ENCODE results near the gene ADGB. TPM values are rescaled to one million over a fixed set of nuclear protein-coding genes. Genes with fewer than 3 reads are reported as not detected.
"Not testable (repeated sequence)": the region's sequence is repeated elsewhere in the genome, so short reads cannot be mapped to it uniquely, and the experiment has no call there.

ADGB gene
- total RNA-seq, 1 donor from 2014 or later: not detected

GRCh38 chr6:146840641-146841040 lies 241.9 kb downstream of the ADGB start:
- DNase-seq: no peak
- no peak overlapping the region for H3K27ac ChIP-seq (replicated peaks)
- H3K4me1 ChIP-seq: no peaks in the 10 kb centered on the region
- no peaks in the 10 kb centered on the region for H3K36me3 ChIP-seq
- H3K4me3 ChIP-seq: no peak overlapping the region
- intact Hi-C loops (cut with micrococcal nuclease): no loop called here
- H3K9me3 ChIP-seq (replicated peaks): no peaks in the 10 kb centered on the region
- no peaks in the 10 kb centered on the region for H3K27me3 ChIP-seq (ENCODE audit: low read depth)
- no peak for TF ChIP-seq CTCF (IDR thresholded peaks at IDR 0.05; ENCODE audit: borderline replicate concordance)

DNA sequence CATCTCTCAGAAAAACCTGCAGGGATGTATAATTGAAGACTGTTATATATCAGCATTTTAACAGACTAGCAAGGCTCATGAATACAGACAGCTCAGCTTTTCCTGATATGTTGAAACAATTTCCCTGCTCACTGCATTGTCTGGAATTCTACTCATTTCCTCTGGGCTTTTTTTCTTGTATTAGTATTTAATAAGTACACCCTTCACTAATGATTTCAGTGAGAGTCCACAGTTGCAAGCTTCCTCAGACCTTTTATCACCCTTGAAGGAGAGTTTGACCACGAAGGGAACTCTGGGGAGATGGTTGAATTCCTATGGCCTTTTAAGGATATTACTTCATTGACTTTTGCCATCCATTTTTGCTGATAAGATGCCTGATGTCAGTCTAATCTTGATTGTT lies 248.7 kb downstream of the ADGB start:
- Histone ChIP-seq H3K4me1 (no peaks in the 10 kb centered on the region), H3K9me3 (replicated peaks) (no peaks in the 10 kb centered on the region), H3K27me3 (ENCODE audit: low read depth) (no peaks in the 10 kb centered on the region), H3K4me3 (no peak overlapping the region), H3K36me3 (no peaks in the 10 kb centered on the region), H3K27ac (replicated peaks) (no peak overlapping the region)
- no peak for DNase-seq
- intact Hi-C loops (cut with micrococcal nuclease): no loop called here
- no peak for TF ChIP-seq CTCF (IDR thresholded peaks at IDR 0.05; ENCODE audit: borderline replicate concordance)

DNA sequence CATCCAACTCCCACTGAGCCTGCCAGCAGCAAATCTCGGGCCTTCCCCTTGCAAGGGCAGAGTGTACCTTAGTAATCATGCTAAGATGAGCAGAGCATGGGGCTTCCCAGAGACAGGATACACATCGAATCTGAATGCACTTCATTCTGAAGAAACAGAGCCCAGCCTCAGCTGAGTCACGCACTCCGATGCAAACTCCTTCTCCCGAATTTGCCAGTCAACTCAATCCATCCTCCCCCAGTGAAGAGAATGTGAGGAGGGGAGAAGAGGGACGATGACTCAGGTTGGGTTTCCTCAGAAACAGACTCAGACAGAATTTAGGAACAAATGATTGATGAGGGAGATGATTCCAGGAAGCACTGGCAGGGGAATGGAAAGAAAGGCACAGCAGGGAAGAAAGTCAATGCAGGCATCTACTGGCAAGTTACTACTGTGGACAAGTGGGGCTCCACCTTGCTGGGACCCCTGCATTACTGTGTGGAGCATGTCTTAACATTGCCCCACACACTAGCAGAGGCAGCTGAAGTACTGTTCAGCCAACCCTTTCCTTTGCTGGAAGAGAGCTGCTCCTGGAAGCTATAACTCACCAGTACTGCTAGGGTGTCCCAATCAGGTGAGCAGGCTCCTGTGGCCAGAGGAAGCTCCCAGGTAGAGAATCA lies 251.6 kb downstream of the ADGB start:
- TF ChIP-seq CTCF (IDR thresholded peaks at IDR 0.05; ENCODE audit: borderline replicate concordance): no peak
- H3K27ac ChIP-seq (replicated peaks): no peak overlapping the region
- no peaks in the 10 kb centered on the region for H3K9me3 ChIP-seq (replicated peaks)
- intact Hi-C loops (cut with micrococcal nuclease): no loop called here
- H3K4me3 ChIP-seq: no peak overlapping the region
- H3K36me3 ChIP-seq: no peaks in the 10 kb centered on the region
- DNase-seq: no peak
- H3K27me3 ChIP-seq (ENCODE audit: low read depth): no peaks in the 10 kb centered on the region
- H3K4me1 ChIP-seq: no peaks in the 10 kb centered on the region

GRCh38 chr6:146850981-146851380 lies 252.2 kb downstream of the ADGB start:
- H3K27ac ChIP-seq (replicated peaks): no peak overlapping the region
- H3K27me3 ChIP-seq (ENCODE audit: low read depth): no peaks in the 10 kb centered on the region
- intact Hi-C loops (cut with micrococcal nuclease): no loop called here
- H3K9me3 ChIP-seq (replicated peaks): no peaks in the 10 kb centered on the region
- H3K4me3 ChIP-seq: no peak overlapping the region
- TF ChIP-seq CTCF (IDR thresholded peaks at IDR 0.05; ENCODE audit: borderline replicate concordance): no peak
- no peaks in the 10 kb centered on the region for H3K36me3 ChIP-seq
- no peak for DNase-seq
- no peaks in the 10 kb centered on the region for H3K4me1 ChIP-seq

DNA sequence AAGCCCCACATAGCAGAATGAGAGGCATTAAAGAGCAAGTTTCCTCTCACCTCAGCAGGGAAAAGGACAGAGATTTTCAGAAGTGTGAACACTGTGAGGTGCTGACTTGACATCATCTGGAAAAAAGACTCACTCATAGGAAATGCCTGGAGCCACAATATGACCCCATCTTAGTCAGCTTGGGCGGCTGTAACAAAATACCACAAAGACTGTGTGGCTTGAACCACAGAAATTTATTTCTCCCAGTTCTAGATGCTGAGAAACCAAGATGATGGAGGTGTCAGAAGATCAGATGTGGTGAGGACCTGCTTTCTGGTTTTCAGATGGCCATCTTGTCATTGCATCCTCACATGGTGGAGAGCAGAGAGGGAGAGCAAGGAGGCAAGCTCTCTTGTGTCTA lies 253.1 kb downstream of the ADGB start:
- Histone ChIP-seq H3K27me3 (ENCODE audit: low read depth) (no peaks in the 10 kb centered on the region), H3K9me3 (replicated peaks) (no peaks in the 10 kb centered on the region), H3K4me1 (no peaks in the 10 kb centered on the region), H3K27ac (replicated peaks) (no peak overlapping the region), H3K36me3 (no peaks in the 10 kb centered on the region), H3K4me3 (no peak overlapping the region)
- TF ChIP-seq CTCF (IDR thresholded peaks at IDR 0.05; ENCODE audit: borderline replicate concordance): no peak
- intact Hi-C loops (cut with micrococcal nuclease): no loop called here
- no peak for DNase-seq

DNA sequence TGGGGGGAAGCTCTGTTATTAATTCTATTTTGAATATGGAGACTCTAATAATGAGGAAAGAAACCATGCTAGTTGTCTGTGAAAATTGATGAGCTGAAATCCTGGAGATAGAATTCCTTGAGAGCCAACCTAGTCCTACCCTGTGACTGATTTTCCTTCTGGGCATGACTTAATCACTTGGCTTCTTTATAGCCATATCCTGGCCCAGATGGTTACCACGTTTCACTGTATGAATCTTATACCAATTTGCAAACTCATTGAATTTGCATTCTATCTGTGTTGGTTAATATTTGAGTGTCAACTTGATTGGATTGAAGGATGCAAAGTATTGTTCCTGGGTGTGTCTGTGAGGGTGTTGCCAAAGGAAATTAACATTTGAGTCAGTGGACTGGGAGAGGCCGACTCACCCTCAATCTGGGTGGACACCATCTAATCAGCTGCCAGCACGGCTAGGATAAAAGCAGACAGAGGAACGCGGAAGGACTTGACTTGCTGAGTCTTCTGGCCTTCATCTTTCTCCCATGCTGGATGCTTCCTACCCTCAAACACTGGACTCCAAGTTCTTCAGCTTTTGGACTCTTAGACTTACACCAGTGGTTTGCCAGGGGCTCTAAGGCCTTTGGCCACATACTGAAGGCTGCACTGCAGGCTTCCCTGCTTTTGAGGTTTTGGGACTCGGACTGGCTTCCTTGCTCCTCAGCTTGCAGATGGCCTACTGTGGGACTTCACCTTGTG lies 255.9 kb downstream of the ADGB start:
- not testable (repeated sequence) for H3K4me3 ChIP-seq; H3K27ac ChIP-seq (replicated peaks); H3K4me1 ChIP-seq; DNase-seq; H3K36me3 ChIP-seq; H3K27me3 ChIP-seq (ENCODE audit: low read depth); H3K9me3 ChIP-seq (replicated peaks)
- intact Hi-C loops (cut with micrococcal nuclease): loop anchor here (5.0 kb wide), 1 partner anchor 433 kb away; no protein-coding TSS in a partner anchor

Data from left ventricle myocardium inferior (tissue), 1 donor.